Fibroblast of the aortic adventitia (primary cell): ENCODE data around the gene DNMT3L. TPM values are rescaled to one million over a fixed set of nuclear protein-coding genes. Genes with fewer than 3 reads are reported as not detected.
"Not testable (repeated sequence)": the region's sequence is repeated elsewhere in the genome, so short reads cannot be mapped to it uniquely, and the experiment has no call there.

Source experiments
- DNase-seq: peaks from one replicate; pipeline ENCODE4 v3.0.0-alpha.2; 2010; ENCODE audit warnings: low read depth
- H3K4me3 ChIP-seq: 2 replicates; pipeline ENCODE4 v1.5.1; 2011; ENCODE audit warnings: low read depth, mild to moderate bottlenecking, control low read depth, low read length, moderate library complexity
- CTCF ChIP-seq: IDR thresholded peaks from 2 replicates; pipeline ENCODE4 v1.5.1; 2011; ENCODE audit warnings: mild to moderate bottlenecking, low read length, control low read depth, inconsistent platforms; ENCODE audit not compliant: insufficient read depth
- total RNA-seq: library from RNA; depleted of rRNA; stranded (reverse); fragments of >200 nt; gene quantifications from 2 replicates; pipeline ENCODE4 v1.2.3, GENCODE V29; 2012; ENCODE audit warnings: low replicate concordance

Gene DNMT3L
- total RNA-seq, 1 donor, result not detected

DNA sequence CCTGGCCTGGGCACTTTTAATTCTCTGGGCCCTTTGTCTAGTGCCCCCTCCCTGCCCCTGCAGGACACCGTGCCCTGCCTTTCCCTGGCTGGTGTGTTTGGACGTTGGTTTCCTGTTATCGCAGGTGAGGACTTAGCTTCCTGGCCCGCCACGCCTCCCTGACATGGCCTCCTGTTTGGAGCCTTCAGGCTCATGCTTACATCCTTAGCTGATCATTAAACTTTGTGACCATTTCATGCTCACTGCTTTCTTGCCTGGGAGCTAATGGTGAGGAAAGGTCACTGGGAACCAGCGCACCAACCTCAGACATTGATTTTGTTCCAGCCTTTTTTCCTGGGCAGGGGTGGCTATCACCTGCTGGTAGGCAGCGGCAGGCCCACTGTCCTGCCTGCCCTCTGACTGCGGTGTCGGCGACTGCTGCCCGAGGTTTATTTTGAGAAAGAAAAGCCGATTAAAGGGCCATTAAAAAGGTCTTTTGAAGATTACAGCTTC lies 41.8 kb upstream of the DNMT3L start:
- no peak overlapping the region for H3K4me3 ChIP-seq
- no peak for DNase-seq
- no peak for TF ChIP-seq CTCF

DNA sequence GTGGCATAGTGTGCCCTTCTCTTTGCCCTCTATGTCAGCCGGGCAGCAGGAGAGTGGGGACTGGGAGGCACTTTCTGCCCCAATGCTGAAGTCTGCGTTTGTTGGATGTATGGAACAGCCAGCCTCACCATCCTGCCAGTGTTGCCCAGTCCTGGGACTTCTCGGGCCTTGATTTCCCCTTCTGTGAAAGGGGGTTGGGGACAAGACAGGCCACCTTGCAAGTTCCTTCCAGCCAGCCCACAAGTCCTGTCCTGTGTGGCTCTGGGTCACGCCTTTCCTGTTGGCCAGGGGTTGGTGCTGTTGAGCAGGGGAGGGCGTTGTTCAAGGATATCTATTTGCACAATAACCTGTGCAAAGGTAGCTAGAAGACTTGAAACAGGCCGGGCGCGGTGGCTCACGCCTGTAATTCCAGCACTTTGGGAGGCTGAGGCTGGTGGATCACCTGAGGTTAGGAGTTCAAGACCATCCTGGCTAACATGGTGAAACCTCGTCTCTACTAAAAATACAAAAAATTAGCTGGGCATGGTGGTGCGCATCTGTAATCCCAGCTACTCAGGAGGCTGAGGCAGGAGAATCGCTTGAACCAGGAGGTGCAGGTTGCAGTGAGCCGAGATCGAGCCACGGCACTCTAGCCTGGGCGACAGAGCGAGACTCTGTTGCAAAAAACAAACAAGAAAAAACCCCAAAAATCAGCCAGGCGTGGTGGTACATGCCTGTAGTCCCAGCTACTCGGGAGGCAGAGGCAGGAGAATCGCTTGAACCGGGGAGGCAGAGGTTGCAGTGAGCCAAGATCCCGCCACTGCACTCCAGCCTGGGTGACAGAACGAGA lies 41.1 kb upstream of the DNMT3L start:
- H3K4me3 ChIP-seq, DNase-seq: not testable (repeated sequence)

DNA sequence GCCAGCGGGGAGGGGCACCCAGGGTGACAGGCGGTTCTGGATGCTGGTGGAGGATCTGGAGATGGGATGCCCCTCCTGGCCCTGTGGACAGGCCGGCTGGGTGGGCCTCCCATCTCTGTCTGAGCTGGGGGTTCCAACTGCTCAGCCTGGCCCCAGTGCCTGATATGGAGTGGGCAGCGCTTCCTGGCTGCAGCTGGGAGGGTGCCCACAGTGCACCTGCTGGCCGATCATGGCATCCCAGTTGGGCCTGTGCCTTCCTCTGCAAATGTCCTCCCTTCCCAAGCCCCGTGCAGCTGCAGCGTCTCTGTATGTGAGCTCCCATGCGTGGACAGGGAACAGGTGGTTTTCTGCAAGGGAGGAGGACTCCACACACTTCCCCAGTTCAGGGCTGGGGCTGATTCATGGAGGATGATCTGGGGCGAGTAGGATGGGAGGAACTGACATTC lies 40.3 kb upstream of the DNMT3L start:
- TF ChIP-seq CTCF, result no peak
- H3K4me3 ChIP-seq, result no peak overlapping the region
- DNase-seq, result no peak

GRCh38 chr21:44301141-44301540 lies 39.4 kb upstream of the DNMT3L start:
- no peak for TF ChIP-seq CTCF
- H3K4me3 ChIP-seq, result peak overlapping the region; percentile 82
- no peak for DNase-seq

DNA sequence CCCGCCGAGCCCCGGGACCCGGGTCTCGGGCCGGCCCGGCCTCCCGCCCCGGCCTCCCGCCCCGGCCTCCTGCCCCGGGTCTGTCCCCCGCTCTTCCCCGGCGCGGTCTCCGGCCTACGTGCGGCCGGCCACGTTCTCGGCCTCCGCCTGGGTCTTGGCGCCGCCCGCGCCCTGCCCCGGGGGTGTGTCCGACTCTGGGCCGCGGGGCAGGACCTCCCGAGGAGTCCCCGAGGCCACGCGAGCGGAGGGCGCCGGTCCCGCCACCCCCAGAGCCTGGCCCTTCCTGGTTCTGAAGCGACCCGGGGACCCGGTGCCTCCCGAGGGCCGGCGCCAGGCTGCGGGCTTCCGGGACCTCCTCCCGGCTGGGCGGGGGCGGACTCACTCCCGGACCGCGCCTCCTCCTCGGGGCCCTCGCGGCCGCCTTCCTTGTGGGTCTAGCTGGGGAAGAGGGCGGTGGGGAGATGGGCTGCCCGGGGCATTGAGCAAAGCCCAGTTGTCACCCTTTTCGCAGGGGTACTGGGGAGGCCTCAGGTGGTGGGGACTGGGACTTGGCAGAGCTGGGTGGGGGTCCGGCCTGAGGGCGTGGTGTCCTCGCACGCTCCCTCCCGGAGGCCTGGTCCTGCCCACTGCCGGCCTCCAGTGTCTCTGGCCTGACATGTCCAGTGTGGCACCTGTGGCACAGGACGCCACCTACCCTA lies 38.7 kb upstream of the DNMT3L start:
- no peak for TF ChIP-seq CTCF
- DNase-seq, result peak; percentile 22
- H3K4me3 ChIP-seq, result peak overlapping the region; percentile 82

- TF ChIP-seq CTCF, result no peak
- DNase-seq, result peak; percentile 48
- H3K4me3 ChIP-seq, result peak within 1 kb of the TSS; percentile 82
Observed at GRCh38 chr21:44299458-44300261, 38.0 kb upstream of the DNMT3L start, which contains the start of gene PFKL. PFKL (plus strand) TSS chr21:44300053; CDS start chr21:44300106, 53 bp downstream.

GRCh38 chr21:44299085-44299457 lies 37.4 kb upstream of the DNMT3L start:
- DNase-seq, result peak; percentile 26
- no peak for TF ChIP-seq CTCF
- peak overlapping the region; percentile 82 for H3K4me3 ChIP-seq
